Activated T-cell treated with anti-CD3 and anti-CD28 coated beads, Interleukin-2, amount 50 U/mL, for 1 hour (primary cell): ENCODE measurements around the gene NRG4.
"Not testable (repeated sequence)": the region's sequence is repeated elsewhere in the genome, so short reads cannot be mapped to it uniquely, and the experiment has no call there.

Experiments used
- DNase-seq: peaks from one replicate; pipeline ENCODE4 v3.0.0-alpha.2; 2020

The NRG4 gene

GRCh38 chr15:75992897-75993296 is 19.3 kb downstream of the NRG4 start:
- DNase-seq = no peak

DNA sequence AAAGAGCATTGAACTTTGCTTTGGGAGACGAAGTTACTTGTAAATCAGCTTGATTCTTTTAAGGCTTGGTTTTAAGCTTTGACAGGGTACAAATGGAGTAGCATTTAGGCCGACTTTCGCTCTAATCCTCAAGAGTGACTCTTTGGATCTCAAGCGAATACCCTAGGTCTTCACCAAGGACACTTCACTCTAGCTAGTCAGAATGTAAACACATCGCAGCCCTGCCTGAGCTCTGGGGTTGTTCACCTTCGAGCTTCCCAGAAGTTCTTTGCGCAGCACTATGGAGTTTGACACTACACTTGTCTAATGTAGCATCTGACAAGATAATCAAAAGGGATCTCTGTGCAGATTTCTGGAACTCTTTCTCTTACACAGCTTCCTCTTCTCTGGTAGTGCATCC is 22.3 kb downstream of the NRG4 start:
- no peak for DNase-seq

DNA sequence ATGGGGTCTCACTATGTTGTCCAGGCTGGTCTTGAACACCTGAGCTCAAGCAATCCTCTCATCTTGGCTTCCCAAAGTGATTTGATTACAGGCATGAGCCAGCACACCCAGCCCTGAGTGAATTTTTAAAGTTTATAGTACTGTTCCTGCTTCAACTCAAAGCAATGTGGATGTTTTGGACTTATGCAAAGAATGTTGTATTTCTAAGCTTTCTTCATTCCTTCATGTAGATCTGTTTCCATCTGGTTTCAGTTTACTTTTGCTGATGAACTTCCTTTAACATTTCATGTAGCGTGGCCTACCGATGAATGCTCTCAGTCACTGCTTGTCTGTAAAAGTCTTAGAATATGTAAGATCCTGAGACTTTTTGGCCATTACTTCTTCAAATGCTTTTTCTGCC is 23.2 kb downstream of the NRG4 start:
- DNase-seq = no peak

GRCh38 chr15:75985971-75986370 is 26.3 kb downstream of the NRG4 start:
- no peak for DNase-seq

DNA sequence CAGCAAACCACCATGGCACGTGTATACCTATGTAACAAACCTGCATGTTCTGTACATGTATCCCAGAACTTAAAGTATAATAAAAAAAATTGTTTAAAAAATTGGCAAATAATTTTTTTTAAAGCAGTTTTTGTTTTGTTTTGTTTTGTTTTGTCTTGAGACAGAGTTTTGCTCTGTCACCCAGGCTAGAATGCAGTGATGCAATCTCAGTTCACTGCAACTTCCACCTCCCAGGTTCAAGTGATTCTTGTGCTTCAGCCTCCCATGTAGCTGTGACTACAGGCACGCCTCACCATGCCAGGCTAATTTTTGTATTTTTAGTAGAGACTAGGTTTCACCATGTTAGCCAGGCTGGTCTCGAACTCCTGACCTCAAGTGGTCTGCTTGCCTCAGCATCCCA is 27.5 kb downstream of the NRG4 start:
- not testable (repeated sequence) for DNase-seq

GRCh38 chr15:75982468-75982867 is 29.8 kb downstream of the NRG4 start:
- no peak for DNase-seq

DNA sequence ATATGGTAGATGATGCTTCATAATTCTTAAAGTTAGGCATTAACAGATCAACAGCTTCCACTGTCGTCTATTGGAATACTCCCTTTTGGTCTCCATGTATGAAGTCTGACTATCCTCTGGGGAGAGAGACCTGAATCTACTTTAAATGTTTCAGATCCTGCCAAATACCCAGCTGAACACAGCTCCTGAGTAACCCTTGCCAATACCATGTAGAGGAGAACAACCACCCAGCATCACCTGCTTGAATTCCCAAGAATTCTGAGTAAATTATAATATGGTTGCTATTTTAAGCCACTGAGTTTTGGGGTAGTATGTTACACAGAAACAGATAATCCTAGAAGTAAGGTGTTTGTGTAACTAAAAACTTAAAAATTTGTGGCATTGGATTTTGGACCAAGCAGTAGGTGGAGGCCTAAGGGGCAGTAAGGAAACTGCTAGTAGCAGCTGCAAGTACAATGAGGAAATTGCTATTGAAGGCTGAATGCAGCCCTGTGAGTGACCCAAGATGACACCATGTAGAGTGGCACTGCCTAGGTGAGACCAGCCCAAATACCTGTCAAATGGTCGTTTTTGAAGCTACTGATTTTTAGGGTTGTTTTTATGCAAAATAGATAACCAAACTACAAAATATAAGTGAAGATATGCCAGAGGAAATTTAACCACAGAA is 30.9 kb downstream of the NRG4 start:
- no peak for DNase-seq

DNA sequence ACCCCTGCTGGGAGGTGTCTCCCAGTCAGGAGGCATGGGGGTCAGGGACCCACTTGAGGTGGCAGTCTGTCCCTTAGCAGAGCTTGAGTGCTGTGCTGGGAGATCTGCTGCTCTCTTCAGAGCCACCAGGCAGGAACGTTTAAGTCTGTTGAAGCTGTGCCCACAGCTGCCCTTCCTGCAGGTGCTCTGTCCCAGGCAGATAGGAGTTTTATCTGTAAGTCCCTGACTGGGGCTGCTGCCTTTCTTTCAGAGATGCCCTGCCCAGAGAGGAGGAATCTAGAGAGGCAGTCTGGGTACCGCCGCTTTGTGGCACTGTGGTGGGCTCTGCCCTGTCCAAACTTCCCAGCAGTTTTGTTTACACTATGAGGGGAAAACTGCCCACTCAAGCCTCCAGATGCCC is 35.5 kb downstream of the NRG4 start:
- not testable (repeated sequence) for DNase-seq

DNA sequence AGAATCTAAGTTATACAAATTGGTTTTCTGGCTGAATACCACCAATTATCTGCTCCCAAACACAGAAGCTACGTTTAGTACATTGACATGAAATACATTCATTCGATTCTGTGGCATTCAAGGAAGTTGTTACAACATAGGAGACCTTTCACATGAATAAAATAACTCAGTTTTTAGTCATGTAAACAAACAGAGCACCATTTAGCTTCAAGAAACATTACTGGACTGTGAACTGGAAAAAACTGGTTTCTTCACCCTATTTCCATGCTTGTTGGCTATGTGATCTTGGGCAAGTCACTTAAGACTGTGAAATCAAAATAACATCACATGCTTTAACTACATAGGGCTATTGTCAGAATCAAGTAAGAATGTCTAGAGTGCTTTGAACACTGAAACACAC is 46.2 kb downstream of the NRG4 start:
- no peak for DNase-seq

- DNase-seq = no peak
Measured at GRCh38 chr15:75961331-75961730, 50.9 kb downstream of the NRG4 start.

DNA sequence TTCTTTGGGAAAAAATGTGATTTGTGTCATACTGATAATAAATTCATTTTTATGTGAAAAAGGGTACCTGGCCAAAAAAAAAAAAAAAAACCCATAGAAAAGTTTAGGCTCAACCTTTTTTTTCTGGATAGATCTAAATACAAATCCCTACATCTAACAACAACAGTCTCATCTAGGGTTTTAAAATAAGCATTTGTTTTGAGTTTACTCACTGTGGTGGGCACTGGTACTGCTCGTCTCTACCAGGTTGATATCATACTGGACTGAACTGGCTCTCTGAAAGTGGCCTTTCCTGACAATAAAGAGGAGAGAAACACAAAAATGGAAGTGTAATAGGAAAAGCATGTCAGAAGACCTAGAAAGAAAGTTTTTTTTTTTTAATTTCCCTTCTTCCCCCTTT is 56.5 kb downstream of the NRG4 start:
- no peak for DNase-seq

- no peak for DNase-seq
Measured at GRCh38 chr15:75952525-75952924, 59.7 kb downstream of the NRG4 start.

GRCh38 chr15:75948761-75949296 is 63.4 kb downstream of the NRG4 start:
- DNase-seq = no peak

GRCh38 chr15:75947092-75947491 is 65.1 kb downstream of the NRG4 start:
- no peak for DNase-seq

DNA sequence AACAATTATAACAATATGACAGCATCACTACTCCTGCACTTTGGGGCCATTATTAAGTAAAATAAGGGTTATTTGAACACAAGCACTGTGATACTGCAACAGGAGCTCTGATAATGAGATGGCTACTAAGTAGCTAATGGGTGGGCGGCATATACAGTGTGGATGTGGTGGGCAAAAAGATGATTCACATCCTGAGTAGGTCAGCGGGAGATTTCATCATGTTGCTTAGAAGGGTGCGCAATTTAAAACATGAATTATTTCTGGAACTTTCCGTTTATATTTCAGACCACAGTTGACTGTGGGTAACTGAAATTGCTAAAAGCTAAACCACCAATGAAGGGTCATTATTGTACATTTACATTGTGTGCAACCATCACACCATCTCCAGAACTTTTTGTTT is 66.3 kb downstream of the NRG4 start:
- no peak for DNase-seq

DNA sequence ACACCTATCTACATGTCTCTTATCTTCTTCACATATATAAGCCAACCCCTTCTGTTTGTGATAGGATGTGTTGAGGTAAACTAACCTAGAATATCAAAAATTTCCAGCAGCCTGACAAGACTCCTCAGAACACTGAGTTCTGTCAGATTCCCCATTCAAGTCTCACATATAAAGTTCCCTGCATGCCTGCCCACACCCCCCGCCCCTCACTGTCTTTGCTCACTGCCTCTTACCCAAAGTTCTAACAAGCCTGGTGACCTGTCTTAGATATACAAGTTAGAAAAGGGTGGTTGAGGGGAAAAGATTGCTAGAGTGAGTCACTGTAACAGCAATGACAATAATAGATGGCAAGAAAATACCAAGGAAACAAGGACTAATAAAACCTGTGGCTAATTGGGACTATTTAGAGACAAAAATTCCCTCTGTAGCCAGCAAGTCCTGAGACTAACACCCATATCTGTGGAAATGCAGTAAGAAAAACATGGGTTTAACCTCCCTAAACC is 68.5 kb downstream of the NRG4 start:
- DNase-seq = no peak

DNA sequence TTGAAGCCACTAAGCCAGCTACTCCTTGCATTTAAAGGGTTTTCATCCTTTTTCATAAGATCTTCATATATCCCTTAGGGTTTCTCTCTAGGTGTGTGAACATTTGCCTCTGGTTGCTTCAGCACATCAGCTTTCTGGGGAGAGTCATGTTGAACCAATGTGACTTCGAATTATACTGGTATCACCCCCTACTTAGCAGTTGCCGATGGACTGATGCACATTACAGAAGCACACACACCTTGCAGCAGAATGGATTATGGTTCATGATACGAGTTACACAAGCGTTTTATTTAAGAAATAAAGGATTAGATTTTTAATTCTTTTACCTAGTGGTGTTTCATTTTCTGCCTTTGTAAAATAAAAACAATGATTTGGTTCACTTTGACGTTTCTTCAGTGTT is 69.0 kb downstream of the NRG4 start:
- DNase-seq = no peak

DNA sequence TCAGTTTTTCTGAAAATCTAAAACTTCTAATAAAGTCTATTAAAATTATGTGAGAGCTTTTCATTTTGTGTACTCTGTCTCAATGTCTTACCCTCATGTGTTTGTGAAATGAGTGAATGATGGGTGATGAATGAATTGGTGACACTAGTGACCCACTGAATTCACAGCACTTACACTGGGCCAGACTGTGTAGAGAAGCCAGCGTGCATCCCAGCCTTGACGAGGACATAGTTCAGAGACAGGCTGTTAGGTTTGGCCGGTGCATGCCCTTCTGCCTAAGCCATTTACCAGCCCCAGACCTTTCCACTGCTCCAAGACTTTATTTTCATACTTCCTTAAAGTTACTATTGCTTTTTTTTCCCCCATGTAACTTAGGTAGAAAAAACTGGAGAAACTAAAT is 69.8 kb downstream of the NRG4 start:
- DNase-seq = no peak

DNA sequence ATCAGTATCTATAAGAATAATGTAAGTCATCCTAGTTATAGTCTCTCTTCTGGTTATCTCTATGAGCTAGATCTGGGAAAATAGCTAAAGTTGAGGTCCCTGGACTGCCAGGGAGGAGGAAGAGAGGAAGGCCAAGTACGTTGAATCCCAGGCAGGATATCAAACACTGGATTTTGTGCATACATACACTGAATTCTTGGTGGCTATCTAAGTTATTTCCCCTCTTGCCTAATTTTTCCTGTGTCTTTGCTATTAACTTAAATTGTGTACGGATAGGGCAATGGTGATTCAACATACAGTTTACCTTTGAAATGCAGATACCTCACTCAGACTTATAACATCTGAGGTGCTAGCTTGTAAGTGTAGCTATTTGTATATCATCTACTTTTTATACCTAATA is 81.4 kb downstream of the NRG4 start:
- DNase-seq = no peak

GRCh38 chr15:75929799-75930565 is 82.2 kb downstream of the NRG4 start:
- no peak for DNase-seq

- DNase-seq = no peak
Measured at GRCh38 chr15:75928680-75929608, 83.3 kb downstream of the NRG4 start.

- DNase-seq = no peak
Measured at GRCh38 chr15:75927601-75928000, 84.6 kb downstream of the NRG4 start.

- no peak for DNase-seq
Measured at GRCh38 chr15:75926931-75927330, 85.3 kb downstream of the NRG4 start.
